M059J (cell line): ENCODE data around the gene PTX4. TPM values are rescaled to one million over a fixed set of nuclear protein-coding genes. Genes with fewer than 3 reads are reported as not detected.
"Not testable (repeated sequence)": the region's sequence is repeated elsewhere in the genome, so short reads cannot be mapped to it uniquely, and the experiment has no call there.

Experiments
- DNase-seq: peaks from one replicate; pipeline ENCODE4 v3.0.0-alpha.2; 2012; ENCODE audit warnings: low read depth
- total RNA-seq: library from RNA; depleted of rRNA; stranded (reverse); fragments of >200 nt; shearing (Covaris generic); gene quantifications from 2 replicates; pipeline ENCODE4 v1.2.3, GENCODE V29; 2014

Gene PTX4
- total RNA-seq, 1 experiment from 2014 or later = not detected

- no peak for DNase-seq
Measured at GRCh38 chr16:1485847-1486496, 2.8 kb downstream of the PTX4 start.

GRCh38 chr16:1481906-1482835 is 6.6 kb downstream of the PTX4 start:
- DNase-seq = peak; percentile 71

GRCh38 chr16:1478937-1479336 is 9.8 kb downstream of the PTX4 start:
- DNase-seq = not testable (repeated sequence)

GRCh38 chr16:1477033-1477432 is 11.7 kb downstream of the PTX4 start:
- no peak for DNase-seq

GRCh38 chr16:1475552-1476114 is 13.1 kb downstream of the PTX4 start:
- DNase-seq = no peak

DNA sequence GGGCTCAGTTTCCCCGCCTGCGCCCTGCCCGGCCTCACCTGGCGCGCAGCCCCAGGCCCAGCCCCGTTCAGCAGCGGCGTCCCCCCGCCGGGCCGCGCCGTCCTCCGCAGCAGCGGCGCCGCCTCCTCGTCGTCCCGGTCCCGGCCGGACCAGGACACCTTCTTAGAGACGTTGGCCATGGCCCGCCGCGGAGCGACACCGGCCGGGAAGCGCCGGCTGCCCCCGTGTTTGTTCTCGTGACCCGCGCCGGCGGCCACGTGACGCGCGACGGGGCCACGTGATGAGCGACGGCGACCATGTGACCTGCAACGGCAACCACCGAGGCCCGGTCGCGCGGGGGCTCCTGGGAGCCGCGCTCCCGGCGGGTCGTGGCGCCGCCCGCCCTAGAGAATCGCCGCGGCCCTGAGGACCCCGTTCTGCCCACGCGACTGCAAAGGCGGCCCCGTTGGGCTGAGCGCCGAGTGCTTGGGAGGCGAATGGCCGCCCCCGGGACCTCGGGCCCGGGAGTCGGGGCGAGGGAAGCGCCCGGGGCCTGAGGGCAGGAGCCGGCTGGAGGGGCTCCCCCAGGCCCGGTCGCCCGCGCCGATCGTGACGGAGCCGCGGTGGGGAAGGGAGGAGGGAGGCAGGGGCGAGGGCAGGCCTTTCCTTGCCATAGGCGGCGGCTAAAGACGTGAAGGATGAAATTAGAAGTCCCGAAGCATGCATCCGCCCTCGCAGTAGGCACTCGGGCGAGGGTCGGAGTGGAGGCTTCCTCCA is 13.8 kb downstream of the PTX4 start, which contains the start of gene CLCN7:
Gene CLCN7, minus strand, starts transcription at position 233 of the 756 bp plus-strand sequence. Its CDS starts 54 bp downstream, at position 179.
- DNase-seq = peak; percentile 80

DNA sequence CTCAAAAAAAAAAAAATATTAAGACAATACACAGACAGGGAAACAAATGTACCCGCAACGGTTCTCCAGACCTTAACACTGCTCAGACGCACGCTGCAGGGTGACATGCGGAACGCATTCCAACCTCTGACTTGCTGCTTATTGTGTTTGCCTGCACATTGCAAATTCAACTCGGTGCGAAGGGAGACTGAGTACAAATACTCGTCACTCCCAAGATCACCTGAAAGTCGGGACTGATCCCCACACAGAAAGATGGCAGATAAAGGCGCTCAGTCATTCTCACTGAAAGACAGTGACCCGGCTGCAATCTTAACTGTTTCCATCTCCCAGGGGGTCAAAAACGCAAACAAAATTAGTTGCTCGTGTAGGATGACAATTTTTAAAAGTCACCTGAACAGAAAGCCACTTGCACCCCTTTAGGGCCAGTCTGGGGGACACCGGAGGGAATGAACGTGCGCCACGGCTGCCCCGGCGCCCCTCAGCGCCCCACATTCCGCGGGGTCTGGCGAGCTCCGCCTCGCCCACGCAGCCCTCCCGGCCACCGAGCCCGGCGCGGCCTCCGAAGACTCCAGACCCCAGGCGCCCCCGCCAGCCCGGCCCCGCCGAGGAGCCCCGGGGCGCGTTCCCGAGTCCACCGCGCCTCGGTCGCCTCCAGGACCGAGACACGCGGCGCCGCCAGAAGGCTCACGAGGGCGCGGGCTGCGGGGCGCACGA is 14.5 kb downstream of the PTX4 start:
- no peak for DNase-seq

- no peak for DNase-seq
Measured at GRCh38 chr16:1472974-1473373, 15.8 kb downstream of the PTX4 start.

DNA sequence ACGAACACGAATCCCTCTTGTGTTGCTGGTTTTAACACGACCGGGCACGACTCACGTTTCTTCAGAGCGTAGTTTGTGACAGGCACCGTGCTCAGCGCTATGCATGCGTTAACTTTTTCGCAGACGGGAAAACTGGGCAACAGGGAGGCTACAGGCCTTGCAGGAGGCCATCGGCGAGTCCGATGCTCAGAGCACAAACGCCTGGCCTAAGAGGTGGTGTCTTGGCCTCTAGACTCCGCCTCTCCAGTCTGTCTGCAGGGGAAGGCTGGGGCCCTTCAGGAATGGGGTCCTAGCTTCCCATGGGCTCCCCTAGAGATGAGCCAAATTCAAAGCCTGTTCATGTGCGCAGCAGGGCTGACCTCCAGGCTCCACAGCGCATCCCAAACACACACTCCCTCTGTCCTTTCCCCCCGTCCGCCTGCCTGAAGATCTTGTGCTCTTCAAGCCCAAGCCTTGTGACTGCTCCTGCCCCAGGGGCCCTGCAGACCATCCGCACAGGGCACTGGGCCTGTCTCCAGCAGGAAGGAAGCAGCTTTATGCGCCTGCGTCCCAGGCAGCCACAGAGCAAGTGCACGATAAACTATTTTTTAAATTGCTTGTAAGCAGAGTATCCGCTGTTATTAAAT is 17.1 kb downstream of the PTX4 start:
- no peak for DNase-seq

GRCh38 chr16:1470481-1471251 is 18.1 kb downstream of the PTX4 start:
- no peak for DNase-seq

GRCh38 chr16:1469693-1470201 is 19.0 kb downstream of the PTX4 start:
- no peak for DNase-seq

DNA sequence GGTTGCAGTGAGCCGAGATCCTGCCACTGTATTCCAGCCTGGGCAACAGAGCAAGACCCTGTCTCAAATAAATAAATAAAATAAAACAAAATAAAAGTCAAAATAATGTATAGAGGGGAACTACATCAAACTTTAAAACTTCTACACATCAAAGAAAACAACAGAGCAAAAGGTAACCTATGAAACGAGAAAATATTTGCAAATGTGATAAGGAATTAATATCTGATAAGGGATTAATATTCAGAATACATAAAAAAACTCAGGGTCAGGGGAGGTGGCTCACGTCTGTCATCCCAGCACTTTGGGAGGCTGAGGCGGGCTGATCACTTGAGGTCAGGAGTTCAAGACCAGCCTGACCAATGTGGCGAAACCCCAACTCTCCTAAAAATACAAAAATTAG is 19.6 kb downstream of the PTX4 start:
- not testable (repeated sequence) for DNase-seq

GRCh38 chr16:1468426-1468810 is 20.3 kb downstream of the PTX4 start:
- no peak for DNase-seq

DNA sequence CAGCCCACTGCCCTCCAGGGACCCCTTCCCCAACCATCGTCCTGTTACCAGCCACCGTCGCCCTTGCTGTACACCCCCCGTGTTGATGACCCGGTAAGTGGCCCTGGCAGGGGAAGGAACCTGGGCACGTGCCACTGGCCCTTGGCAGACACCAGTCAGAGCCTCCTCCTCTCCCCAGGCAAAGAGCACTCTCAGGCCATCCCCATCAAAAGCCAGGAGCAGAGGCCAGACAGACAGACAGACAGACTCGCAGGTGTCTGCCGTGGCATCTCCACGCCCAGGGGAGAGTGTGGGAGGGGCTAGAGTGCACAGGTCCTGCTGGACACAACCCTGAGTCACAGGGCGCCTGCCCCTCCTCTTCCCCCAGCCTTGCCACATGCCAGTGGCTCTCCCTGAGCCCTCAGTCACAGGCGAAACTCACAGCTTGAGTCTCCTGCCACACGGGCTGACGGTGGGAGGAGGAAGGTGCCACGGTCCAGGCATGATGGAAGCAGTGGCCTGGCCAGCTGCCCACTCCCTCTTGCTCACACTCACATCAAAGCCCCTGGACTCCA is 21.7 kb downstream of the PTX4 start:
- DNase-seq = peak; percentile 12

DNA sequence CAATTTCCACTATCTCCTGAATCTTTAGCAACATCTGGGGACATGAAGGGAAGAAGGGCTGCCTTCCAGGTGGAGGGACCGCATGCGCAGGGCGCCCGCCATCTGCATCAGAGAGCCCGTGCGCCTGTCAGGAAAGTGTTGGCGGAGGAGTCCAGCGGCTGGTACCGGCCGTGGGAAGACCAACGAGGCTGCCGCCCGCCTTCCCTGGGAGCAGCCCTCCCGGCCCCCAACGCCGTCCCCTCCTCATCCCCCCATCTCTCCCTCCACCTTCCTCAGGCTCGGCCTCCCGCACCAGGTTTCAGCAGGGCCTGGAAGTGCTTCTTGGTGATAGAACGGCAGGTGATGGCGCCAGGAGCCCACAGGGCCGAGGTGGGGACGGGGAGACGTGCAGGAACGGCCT is 22.7 kb downstream of the PTX4 start:
- DNase-seq = no peak

DNA sequence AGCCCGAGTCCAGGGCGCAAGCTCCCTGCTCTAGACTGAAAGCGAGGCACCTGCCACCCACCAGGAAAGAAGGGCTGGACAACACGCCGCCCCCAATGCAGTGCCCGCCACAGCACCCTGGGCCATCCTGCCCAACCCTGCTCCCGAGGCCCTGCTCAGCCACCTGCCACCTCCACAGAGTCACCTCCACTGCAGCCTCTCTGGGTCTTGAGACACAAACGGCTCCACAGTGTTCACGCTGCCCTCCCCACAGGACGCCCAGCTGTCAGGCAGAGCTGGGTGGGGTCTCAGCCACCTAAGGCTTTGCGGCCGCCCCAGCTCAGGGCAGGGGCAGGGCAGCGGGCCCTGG is 23.2 kb downstream of the PTX4 start:
- DNase-seq = no peak

DNA sequence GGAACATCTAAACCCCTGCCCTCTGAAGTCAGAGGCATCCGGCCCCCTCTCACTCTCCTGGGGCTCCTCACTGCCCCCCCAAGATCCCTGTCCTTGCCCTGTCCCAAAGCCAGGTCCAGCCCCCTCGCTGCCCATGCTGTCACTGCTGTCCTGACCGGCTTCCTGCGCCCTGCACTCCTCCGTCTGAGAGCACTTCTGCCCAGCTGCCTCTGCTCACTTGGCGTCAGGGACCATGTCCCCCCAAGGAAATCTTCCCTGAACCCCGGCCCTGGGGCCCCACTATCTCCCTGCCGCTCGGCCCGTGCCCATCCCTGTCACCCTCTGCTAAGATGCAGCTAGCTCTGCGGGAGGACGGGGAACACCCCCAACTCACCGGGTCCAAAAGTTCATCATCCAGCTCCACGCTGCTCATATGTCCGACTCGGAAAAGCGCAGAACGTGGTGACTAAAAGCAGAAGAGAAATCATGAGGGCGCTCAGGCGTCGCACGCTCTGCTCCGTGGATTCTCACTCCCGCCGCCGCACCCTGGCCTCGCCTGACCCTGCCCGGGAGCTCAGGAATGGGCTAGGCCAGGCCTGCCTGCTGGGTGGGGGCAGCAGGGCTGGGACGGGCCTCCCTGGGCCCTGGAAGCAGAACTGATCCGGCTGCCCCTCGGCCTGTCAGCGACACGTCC is 23.7 kb downstream of the PTX4 start:
- no peak for DNase-seq

DNA sequence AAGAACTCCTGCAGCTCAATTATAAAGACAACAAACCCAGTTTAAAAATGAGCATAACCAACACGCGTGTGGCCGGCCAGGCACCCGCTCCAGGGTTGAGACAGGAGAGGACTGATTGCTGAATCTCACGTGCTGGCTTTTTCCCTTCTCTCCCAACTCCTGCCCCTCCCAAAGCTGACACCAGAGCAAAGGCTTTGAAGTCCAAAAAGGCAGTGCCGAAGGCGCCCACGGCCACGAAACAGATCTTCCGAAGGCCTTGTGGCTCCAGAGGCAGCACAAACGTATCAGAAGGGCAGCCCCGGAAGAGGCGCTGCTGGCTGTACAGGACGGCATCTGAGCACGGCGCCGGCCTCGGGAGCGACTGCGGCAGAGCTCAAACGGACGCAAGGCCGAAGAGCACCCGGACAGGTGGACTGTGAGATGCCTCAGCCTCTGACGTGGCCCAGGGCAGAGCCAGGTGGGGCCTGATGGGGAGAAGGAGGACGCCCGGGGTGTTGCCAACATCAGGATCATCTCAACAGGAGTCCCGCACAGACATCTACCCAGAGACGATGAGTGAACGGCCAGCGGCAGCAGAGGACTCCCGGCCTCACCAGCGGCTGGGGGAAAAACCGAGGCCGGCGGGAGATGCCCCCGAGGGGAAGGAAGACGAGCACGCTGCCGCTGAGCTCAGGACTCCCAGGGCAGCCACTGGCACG is 24.4 kb downstream of the PTX4 start:
- DNase-seq = no peak
